Mesothelial cell of epicardium (in vitro differentiated cells): ENCODE data around the gene PON3. TPM values are rescaled to one million over a fixed set of nuclear protein-coding genes. Genes with fewer than 3 reads are reported as not detected.

ENCODE experiments used
- DNase-seq, 2 experiments: peaks; one replicate each; pipeline ENCODE4 v3.0.0; 2021; ENCODE audit warnings: low spot score in 2 of 2; ENCODE audit not compliant: unreplicated experiment in 2 of 2
- H3K27ac Mint-ChIP-seq: 2 replicates; pipeline ENCODE4 v1.8.0; 2021; ENCODE audit warnings: mixed read lengths
- H3K27me3 Mint-ChIP-seq: 2 replicates; pipeline ENCODE4 v1.8.0; 2021; ENCODE audit warnings: low read depth, mixed read lengths
- H3K36me3 Mint-ChIP-seq: 2 replicates; pipeline ENCODE4 v1.8.0; 2021; ENCODE audit warnings: mixed read lengths
- H3K4me1 Mint-ChIP-seq: 2 replicates; pipeline ENCODE4 v1.8.0; 2021; ENCODE audit warnings: mixed read lengths
- H3K4me3 Mint-ChIP-seq: 2 replicates; pipeline ENCODE4 v1.8.0; 2021; ENCODE audit warnings: mild to moderate bottlenecking, moderate library complexity, mixed read lengths
- H3K9me3 Mint-ChIP-seq: 2 replicates; pipeline ENCODE4 v1.8.0; 2021; ENCODE audit warnings: mixed read lengths
- total RNA-seq: library from RNA; stranded (reverse); gene quantifications from 3 replicates; pipeline ENCODE4 v1.2.1, GENCODE V29; 2021
- TF ChIP-seq, protein P1 (sequence below): fragments of 200-600 bp; sonication (generic); IDR thresholded peaks from one replicate; pipeline ENCODE4 v1.5.0; 2021; ENCODE audit warnings: antibody characterized with exemption; ENCODE audit not compliant: unreplicated experiment

Gene PON3
- total RNA-seq, 1 donor from 2014 or later: not detected

DNA sequence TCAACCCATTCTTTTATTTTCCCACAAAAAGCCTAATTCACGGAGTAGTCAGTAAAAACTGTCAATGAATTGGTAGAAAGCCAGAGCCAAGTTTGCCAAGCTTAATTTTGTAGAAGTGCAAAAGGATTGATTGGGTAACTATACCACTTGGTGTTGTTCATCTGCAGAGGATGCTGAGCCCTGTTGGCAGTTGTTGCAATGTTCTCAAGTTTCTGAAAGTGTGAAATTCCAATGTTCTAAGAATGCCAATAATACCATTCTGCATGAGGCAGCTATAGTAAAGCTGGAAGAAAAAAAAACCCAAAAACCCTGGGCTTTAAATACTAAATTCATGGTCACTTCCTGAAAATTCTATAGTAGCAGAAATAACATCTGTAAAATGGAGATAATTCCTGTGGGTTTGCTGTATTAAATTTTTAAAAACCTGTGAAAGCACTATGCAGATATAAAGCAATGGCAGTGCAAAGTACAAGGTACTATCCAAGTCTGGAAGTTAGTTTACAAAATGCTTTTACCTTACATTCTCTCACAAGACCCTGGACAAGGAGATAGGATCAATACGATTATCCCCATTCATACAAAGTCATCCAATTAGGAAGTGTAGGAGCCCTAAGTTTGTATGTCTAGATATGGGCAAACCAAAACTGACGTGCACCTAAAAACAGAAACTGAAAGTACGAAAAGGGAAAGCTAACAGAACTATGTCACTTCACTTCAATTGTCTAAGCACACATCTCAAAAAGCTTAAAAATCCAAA, 65.8 kb downstream of the PON3 start:
- Mint-ChIP-seq H3K9me3 (peaks cover 12% of the 10 kb centered on the region), H3K27ac (no peak overlapping the region), H3K4me1 (no peaks in the 10 kb centered on the region), H3K4me3 (no peak overlapping the region), H3K36me3 (no peaks in the 10 kb centered on the region), H3K27me3 (peaks cover 9% of the 10 kb centered on the region)
- TF ChIP-seq, protein P1, sequence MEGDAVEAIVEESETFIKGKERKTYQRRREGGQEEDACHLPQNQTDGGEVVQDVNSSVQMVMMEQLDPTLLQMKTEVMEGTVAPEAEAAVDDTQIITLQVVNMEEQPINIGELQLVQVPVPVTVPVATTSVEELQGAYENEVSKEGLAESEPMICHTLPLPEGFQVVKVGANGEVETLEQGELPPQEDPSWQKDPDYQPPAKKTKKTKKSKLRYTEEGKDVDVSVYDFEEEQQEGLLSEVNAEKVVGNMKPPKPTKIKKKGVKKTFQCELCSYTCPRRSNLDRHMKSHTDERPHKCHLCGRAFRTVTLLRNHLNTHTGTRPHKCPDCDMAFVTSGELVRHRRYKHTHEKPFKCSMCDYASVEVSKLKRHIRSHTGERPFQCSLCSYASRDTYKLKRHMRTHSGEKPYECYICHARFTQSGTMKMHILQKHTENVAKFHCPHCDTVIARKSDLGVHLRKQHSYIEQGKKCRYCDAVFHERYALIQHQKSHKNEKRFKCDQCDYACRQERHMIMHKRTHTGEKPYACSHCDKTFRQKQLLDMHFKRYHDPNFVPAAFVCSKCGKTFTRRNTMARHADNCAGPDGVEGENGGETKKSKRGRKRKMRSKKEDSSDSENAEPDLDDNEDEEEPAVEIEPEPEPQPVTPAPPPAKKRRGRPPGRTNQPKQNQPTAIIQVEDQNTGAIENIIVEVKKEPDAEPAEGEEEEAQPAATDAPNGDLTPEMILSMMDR: no peak
- DNase-seq: no peak

GRCh38 chr7:95327356-95327755, 68.8 kb downstream of the PON3 start:
- TF ChIP-seq, protein P1: no peak
- Mint-ChIP-seq H3K27me3 (peaks cover 23% of the 10 kb centered on the region), H3K9me3 (peaks cover 9% of the 10 kb centered on the region), H3K4me3 (no peak overlapping the region), H3K4me1 (no peaks in the 10 kb centered on the region), H3K27ac (no peak overlapping the region), H3K36me3 (no peaks in the 10 kb centered on the region)
- no peak for DNase-seq

GRCh38 chr7:95324431-95324830, 71.7 kb downstream of the PON3 start, which contains the start of gene PON1:
TSS of gene PON1 (minus strand) at chr7:95324532. CDS start at chr7:95324475, 57 bp downstream.
- no peak for DNase-seq
- H3K27me3 Mint-ChIP-seq: peaks cover 23% of the 10 kb centered on the region
- no peak within 1 kb of the TSS for H3K27ac Mint-ChIP-seq
- no peaks in the 10 kb centered on the region for H3K36me3 Mint-ChIP-seq
- H3K4me3 Mint-ChIP-seq: no peak within 1 kb of the TSS
- TF ChIP-seq, protein P1: no peak
- no peaks in the 10 kb centered on the region for H3K4me1 Mint-ChIP-seq
- H3K9me3 Mint-ChIP-seq: peaks cover 9% of the 10 kb centered on the region

DNA sequence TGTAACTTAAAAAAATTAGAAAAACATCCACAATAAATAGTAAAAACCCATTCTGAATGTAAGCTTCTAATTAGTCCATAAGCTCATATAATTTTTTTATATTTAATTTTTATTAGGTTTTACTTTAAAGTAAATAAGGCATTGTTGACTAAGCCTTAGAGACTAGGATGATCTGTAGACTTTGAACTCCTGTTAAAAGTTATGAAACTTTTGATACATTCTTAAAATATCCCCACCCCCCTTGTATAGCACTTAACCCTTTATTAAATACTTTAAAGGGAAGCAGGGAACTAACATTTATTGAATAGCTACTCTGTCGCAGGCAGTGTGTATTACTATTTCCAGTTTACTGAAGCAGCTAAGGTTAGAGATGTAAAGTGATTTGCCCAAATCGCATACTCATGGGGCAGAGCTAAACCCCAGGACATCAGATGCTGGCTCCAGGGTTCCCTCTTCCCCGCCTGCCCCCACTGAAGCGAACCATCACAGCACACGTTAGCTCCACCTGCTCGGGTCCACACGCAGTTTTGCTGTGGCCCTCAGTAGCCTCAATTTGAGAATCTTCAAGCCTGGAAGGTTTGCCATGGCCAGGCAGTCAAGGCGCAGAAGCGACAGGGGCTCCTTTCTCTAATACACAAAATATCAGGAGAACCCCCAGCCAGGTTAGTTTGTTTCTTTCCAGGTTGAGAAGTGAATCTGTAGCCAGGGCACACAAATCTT, 72.6 kb downstream of the PON3 start:
- Mint-ChIP-seq H3K27me3 (peaks cover 23% of the 10 kb centered on the region), H3K4me3 (no peak overlapping the region), H3K27ac (no peak overlapping the region), H3K36me3 (no peaks in the 10 kb centered on the region), H3K9me3 (peaks cover 9% of the 10 kb centered on the region), H3K4me1 (no peaks in the 10 kb centered on the region)
- no peak for DNase-seq
- TF ChIP-seq, protein P1: no peak

DNA sequence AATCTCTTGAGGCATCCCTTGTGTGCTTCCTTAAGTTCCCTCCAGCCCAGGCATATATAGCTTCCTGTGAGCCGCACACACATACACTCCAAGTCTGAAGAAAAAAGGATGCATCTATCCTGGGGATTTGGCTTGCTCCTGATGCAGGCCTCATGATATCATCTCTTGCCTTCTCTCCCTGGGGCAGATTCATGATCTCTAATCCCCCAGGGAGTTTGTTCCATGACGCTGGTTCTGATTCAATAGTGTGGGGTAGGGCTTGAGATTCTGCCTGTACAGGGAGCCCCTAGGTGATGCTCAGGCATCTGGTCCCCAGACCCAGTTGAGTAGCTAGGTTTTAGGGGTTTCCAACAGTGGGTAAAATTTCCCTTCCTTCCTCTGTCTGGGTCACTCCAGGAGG, 73.3 kb downstream of the PON3 start:
- Mint-ChIP-seq H3K36me3 (no peaks in the 10 kb centered on the region), H3K4me1 (no peaks in the 10 kb centered on the region), H3K27ac (no peak overlapping the region), H3K4me3 (no peak overlapping the region), H3K9me3 (peaks cover 9% of the 10 kb centered on the region), H3K27me3 (peaks cover 23% of the 10 kb centered on the region)
- TF ChIP-seq, protein P1: no peak
- no peak for DNase-seq
